GM12864 (cell line): Measurements from ENCODE around the gene SALL1.

ENCODE experiments used
- DNase-seq: peaks from one replicate; pipeline ENCODE4 v3.0.0-alpha.2; 2011; ENCODE audit warnings: low read depth
- H3K4me3 ChIP-seq: 2 replicates; pipeline ENCODE4 v1.5.1; 2011; ENCODE audit warnings: mild to moderate bottlenecking, low read depth, low read length, control low read depth
- TF ChIP-seq, protein P1 (sequence below): IDR thresholded peaks from 2 replicates; pipeline ENCODE4 v1.5.1; 2011; ENCODE audit warnings: low read depth, mild to moderate bottlenecking, moderate library complexity, low read length, control low read depth, inconsistent platforms; ENCODE audit errors: missing control alignments

Gene SALL1

DNA sequence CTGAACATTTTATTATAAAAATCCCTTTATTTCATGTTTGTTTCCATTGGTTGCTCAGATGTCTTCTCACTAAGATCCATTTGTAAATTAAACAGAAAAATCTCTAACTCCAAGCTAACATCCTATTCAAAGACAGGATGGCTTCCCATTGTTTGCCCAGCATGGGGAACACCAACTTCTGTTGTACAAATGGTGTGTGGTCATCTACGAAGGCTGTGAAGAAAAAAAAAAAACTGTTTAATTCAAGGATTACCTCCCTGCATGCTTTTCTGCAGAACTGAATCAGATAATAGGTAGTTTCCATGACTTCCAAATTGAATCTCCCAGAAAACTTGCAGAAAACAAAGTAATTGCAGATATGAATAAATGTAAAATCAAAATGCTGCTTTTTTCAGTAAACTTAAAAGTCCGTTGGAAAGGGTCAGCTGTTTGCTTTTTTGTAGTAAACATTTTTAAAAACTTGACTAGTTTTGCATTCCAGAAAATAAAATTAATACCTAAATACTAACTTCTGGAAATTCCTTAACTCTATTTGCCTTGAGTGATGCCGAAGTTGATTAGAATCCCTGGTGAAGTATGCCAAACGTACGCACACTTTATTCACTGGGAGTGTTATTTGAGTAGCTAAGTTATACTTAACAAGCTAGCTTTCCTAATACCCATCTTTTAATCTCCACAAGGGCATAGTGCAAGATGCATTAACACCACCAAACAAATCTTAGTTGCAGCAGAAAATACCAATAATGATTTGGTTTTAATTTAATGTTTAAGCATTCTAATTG is 7.7 kb downstream of the SALL1 start:
- no peak for DNase-seq
- H3K4me3 ChIP-seq: no peak overlapping the region
- TF ChIP-seq, protein P1, sequence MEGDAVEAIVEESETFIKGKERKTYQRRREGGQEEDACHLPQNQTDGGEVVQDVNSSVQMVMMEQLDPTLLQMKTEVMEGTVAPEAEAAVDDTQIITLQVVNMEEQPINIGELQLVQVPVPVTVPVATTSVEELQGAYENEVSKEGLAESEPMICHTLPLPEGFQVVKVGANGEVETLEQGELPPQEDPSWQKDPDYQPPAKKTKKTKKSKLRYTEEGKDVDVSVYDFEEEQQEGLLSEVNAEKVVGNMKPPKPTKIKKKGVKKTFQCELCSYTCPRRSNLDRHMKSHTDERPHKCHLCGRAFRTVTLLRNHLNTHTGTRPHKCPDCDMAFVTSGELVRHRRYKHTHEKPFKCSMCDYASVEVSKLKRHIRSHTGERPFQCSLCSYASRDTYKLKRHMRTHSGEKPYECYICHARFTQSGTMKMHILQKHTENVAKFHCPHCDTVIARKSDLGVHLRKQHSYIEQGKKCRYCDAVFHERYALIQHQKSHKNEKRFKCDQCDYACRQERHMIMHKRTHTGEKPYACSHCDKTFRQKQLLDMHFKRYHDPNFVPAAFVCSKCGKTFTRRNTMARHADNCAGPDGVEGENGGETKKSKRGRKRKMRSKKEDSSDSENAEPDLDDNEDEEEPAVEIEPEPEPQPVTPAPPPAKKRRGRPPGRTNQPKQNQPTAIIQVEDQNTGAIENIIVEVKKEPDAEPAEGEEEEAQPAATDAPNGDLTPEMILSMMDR: no peak

DNA sequence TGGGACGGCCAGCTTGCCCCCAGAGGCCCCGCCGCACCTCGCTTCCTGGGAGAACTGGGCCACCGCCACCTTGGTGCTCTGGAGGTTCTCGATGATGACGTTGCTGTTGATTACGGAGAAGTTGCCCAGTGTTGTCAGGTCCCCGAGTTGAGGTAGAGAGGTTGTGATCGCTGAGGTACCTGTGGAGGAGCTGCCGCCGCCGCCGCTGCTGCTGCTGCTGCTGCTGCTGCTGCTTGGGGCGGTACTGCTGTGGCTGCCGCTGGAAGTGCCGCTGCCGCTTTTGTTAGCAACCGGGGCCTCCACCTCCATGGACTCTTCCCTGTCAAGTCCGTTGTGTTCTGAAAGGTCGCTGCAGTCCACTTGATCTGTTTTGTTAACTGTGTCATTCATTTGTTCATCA is 9.5 kb downstream of the SALL1 start:
- no peak for DNase-seq

DNA sequence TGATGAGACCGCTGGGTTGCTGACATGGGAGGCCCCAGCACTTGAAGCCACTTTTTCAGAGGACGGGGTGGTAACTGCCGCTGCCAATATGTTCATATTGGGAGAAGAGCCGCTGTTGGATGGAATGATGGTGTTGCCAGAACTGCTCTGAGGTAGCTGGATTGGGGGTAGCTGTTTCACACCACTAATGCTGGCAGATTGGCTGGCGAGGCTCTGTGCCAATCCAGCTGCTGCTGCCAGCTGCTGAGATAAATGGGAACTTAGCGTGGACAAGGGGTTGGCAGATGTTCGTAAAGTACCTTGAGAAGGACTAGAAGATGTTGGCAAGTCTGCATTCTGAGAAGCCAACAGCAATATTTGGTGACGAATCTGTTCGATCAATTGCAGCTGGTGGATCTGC is 10.0 kb downstream of the SALL1 start:
- no peak overlapping the region for H3K4me3 ChIP-seq
- TF ChIP-seq, protein P1: no peak
- DNase-seq: no peak

More for the DNA sequence above, 9.5 kb downstream of the SALL1 start:
- TF ChIP-seq, protein P1: no peak
- no peak overlapping the region for H3K4me3 ChIP-seq

DNA sequence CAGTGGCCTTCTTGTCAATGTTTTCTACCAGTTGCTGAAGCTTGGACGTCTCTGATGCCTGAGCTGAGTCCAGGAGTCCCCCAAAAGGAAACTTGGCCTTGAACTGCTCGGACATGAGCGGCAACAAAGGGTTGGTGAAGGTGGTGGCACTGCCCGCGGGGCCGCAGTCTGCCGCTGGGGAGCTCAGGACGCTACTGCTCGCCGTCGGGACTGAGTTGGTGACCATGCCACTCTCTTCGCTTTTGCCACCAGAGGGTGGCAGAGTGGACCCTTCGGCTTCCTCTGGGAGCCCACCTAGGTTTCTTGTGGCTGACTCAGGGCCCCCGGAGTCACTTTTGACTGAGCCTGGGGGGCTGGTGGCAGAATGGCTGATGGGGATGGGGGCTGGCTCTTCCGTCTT is 11.0 kb downstream of the SALL1 start:
- TF ChIP-seq, protein P1: no peak
- no peak overlapping the region for H3K4me3 ChIP-seq
- no peak for DNase-seq

DNA sequence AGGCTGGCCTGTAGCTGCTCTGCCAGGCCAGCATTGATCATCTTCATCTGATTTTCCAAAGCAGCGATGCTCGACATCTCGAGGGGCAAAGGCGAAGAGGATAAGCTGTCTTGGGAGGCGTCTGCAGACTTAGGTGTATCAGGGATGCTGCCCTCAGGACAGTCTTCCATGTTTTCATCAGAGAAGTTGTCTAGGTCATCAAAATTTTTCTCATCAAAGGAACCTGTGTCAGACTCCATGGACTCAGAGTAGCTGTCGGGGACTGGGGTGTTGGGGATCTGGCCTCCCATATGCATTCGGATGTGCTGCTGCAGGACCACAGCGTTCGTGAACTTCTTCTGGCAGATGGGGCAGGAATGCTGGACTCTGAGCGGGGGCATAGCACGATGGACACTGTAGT is 11.5 kb downstream of the SALL1 start:
- DNase-seq: no peak
- TF ChIP-seq, protein P1: no peak

DNA sequence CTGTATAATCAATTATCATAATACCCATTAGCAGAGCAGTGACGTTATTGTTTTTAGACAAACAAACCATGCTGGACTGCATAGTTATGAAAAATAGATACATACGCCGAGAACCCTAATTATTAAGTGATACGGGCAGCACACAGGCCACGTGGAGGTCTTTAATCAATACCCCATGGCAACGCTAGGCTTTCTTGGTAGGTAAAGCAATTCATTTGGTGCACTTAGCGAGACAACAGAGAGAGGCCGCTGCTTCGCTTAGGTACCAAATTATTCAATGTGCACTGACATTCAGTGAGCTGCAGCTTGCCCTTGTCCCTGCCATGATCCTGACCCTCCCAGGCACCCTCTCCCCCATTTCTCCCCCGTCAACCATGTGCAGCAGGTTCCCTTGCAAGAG is 12.9 kb downstream of the SALL1 start:
- H3K4me3 ChIP-seq: no peak overlapping the region
- no peak for DNase-seq
- TF ChIP-seq, protein P1: no peak

More for the DNA sequence above, 11.5 kb downstream of the SALL1 start:
- H3K4me3 ChIP-seq: no peak overlapping the region

DNA sequence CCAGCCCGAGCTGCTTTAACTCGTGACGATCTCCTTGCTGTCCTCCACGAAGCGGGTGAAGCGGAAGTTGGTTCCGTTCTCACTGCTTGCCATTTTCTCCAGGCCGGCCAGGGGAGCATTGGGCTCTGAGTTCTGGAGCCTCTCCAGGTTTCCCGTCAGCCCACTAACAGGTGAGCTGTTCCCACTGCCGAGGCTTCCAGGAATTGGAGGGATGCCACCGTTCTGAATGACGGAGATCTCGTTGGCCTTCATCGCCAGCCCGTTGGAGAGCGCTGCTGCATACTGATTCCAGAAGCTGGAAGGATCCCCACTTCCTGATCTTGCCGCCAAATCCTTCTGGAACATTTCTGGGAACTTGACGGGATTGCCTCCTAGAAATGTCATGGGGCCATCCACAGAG is 14.0 kb downstream of the SALL1 start:
- TF ChIP-seq, protein P1: no peak

More for the DNA sequence above, 14.0 kb downstream of the SALL1 start:
- no peak overlapping the region for H3K4me3 ChIP-seq
- no peak for DNase-seq
